Loucy (cell line): ENCODE data around the gene TIMD4.

ENCODE experiments used
- EZH2phosphoT487 ChIP-seq: fragments of 200-600 bp; IDR thresholded peaks from 2 replicates; pipeline ENCODE4 v1.6.1; 2018; ENCODE audit warnings: antibody characterized with exemption, mild to moderate bottlenecking, moderate library complexity, borderline replicate concordance
- TF ChIP-seq, protein P1 (sequence below): fragments of 200-600 bp; sonication (generic); conservative IDR thresholded peaks from 2 replicates; pipeline ENCODE4 v1.5.1; 2014; ENCODE audit warnings: mild to moderate bottlenecking, antibody characterized with exemption, low read length

DNA sequence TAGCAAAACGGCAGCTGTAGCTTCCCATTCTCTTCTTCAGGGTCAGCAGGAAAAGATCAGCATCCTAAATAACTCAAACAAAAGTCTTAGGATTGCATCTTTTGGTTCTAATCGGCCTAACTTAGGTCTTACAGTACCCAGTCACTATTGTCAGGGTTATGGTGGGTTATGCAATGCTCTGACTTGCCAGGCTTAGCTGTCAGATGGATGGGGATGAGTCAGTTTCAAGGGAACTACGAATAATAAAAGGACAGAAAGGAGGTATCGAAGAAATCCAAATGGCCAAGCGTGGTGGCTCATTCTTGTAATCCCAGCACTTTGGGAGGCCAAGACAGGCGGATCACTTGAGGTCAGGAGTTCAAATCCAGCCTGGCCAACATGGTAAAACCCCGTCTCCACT, 66.5 kb downstream of the TIMD4 start:
- TF ChIP-seq, protein P1, sequence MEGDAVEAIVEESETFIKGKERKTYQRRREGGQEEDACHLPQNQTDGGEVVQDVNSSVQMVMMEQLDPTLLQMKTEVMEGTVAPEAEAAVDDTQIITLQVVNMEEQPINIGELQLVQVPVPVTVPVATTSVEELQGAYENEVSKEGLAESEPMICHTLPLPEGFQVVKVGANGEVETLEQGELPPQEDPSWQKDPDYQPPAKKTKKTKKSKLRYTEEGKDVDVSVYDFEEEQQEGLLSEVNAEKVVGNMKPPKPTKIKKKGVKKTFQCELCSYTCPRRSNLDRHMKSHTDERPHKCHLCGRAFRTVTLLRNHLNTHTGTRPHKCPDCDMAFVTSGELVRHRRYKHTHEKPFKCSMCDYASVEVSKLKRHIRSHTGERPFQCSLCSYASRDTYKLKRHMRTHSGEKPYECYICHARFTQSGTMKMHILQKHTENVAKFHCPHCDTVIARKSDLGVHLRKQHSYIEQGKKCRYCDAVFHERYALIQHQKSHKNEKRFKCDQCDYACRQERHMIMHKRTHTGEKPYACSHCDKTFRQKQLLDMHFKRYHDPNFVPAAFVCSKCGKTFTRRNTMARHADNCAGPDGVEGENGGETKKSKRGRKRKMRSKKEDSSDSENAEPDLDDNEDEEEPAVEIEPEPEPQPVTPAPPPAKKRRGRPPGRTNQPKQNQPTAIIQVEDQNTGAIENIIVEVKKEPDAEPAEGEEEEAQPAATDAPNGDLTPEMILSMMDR: no peak
- TF ChIP-seq EZH2phosphoT487: no peak
